ENCODE data around the gene FASN. TPM values are rescaled to one million over a fixed set of nuclear protein-coding genes. Genes with fewer than 3 reads are reported as not detected.

Gene FASN
- total and polyA plus RNA-seq, 2 of the 13 experiments (the other 11 are each of a cell fraction or from before 2014, with no cell fraction given), result 51.7 to 101 TPM

GRCh38 chr17:82097184-82097918, 685 bp downstream of the FASN start (continued):
- TF ChIP-seq PRDM15 (CRISPR knock-in tag; IDR thresholded peaks at IDR 0.05) (no peak), ZNF143 (CRISPR knock-in tag; IDR thresholded peaks at IDR 0.05) (no peak), SUZ12 (IDR thresholded peaks at IDR 0.05; ENCODE audit: low read depth, low read length) (no peak), RBM22 (optimal IDR thresholded peaks at IDR 0.05; ENCODE audit: low read length) (peak; percentile 20), SP5 (CRISPR knock-in tag; IDR thresholded peaks at IDR 0.05; ENCODE audit: borderline replicate concordance, low read depth) (peak; percentile 30; the same call in 1 of the 2 replicates), CREB3 (CRISPR knock-in tag; IDR thresholded peaks at IDR 0.05) (no peak), HIVEP1 (CRISPR knock-in tag; IDR thresholded peaks at IDR 0.05) (no peak), TAF15 (IDR thresholded peaks at IDR 0.05; ENCODE audit: low read depth, low read length, poor library complexity, severe bottlenecking) (no peak), ZNF207 (IDR thresholded peaks at IDR 0.05; ENCODE audit: borderline replicate concordance) (no peak), NFKB2 (CRISPR knock-in tag; IDR thresholded peaks at IDR 0.05; ENCODE audit: borderline replicate concordance) (no peak), ZBTB40 (IDR thresholded peaks at IDR 0.05) (no peak), ZBTB40 (CRISPR knock-in tag; IDR thresholded peaks at IDR 0.05) (no peak), SRSF1 (optimal IDR thresholded peaks at IDR 0.05; ENCODE audit: low read depth, low read length) (no peak), FOXP4 (CRISPR knock-in tag; IDR thresholded peaks at IDR 0.05) (no peak)

Measured in HepG2 (cell line).